GM23338 (cell line): ENCODE measurements around the gene ARMC5. TPM values are rescaled to one million over a fixed set of nuclear protein-coding genes. Genes with fewer than 3 reads are reported as not detected.

ENCODE experiments used
- CREB1 ChIP-seq: fragments of 250-450 bp; sonication (Bioruptor Pico); IDR thresholded peaks from 2 replicates; pipeline ENCODE4 v1.5.0; 2020; ENCODE audit warnings: low read depth, mild to moderate bottlenecking, moderate library complexity
- EZH2phosphoT487 ChIP-seq: fragments of 200-600 bp; sonication (generic); IDR thresholded peaks from one replicate; pipeline ENCODE4 v1.8.1; 2018; ENCODE audit warnings: antibody characterized with exemption; ENCODE audit not compliant: unreplicated experiment
- JUNB ChIP-seq: IDR thresholded peaks from one replicate; pipeline ENCODE4 v1.6.1; 2016; ENCODE audit warnings: antibody characterized with exemption; ENCODE audit not compliant: unreplicated experiment
- NANOG ChIP-seq: IDR thresholded peaks from 2 replicates; pipeline ENCODE4 v1.6.1; 2016; ENCODE audit warnings: antibody characterized with exemption, borderline replicate concordance
- POLR2AphosphoS5 ChIP-seq: IDR thresholded peaks from 2 replicates; pipeline ENCODE4 v1.6.1; 2016; ENCODE audit warnings: antibody characterized with exemption, low read depth
- STAT1 ChIP-seq: IDR thresholded peaks from one replicate; pipeline ENCODE4 v1.6.1; 2016; ENCODE audit warnings: antibody characterized with exemption; ENCODE audit not compliant: unreplicated experiment
- ZNF114 ChIP-seq: fragments of 250-450 bp; sonication (Bioruptor Pico); IDR thresholded peaks from 2 replicates; pipeline ENCODE4 v1.5.0; 2020; ENCODE audit warnings: mild to moderate bottlenecking, moderate library complexity
- ZNF462 ChIP-seq: fragments of 250-450 bp; sonication (Bioruptor Pico); IDR thresholded peaks from 2 replicates; pipeline ENCODE4 v1.5.0; 2020; ENCODE audit warnings: mild to moderate bottlenecking, moderate library complexity
- polyA plus RNA-seq: library from polyadenylated mRNA; unstranded; fragments of >200 nt; fragmentation: Nextera tagmentation; extraction: Ambion mirVana; gene quantifications from 2 replicates; pipeline ENCODE4 v1.2.1, GENCODE V29; 2016
- total RNA-seq: library from RNA; depleted of rRNA; stranded (reverse); fragments of >200 nt; shearing (Covaris generic); gene quantifications from 2 replicates; pipeline ENCODE4 v1.2.3, GENCODE V29; 2014
- TF ChIP-seq, protein P1 (sequence below), 2 experiments: fragments of 200-600 bp in 1 of 2; sonication (generic) in 1 of 2; conservative IDR thresholded peaks; 2 replicates each; pipeline versions ENCODE4 v1.5.1 to v1.6.1; 2016 to 2017; ENCODE audit warnings: antibody characterized with exemption in 2 of 2, low read depth in 2 of 2, mild to moderate bottlenecking in 2 of 2, moderate library complexity in 1 of 2
- TF ChIP-seq, protein P2 (sequence below): IDR thresholded peaks from 2 replicates; pipeline ENCODE4 v1.6.1; 2016; ENCODE audit warnings: antibody characterized with exemption

Gene ARMC5
- total and polyA plus RNA-seq, 2 experiments from 2014 or later, result 5.9 to 11.3 TPM

DNA sequence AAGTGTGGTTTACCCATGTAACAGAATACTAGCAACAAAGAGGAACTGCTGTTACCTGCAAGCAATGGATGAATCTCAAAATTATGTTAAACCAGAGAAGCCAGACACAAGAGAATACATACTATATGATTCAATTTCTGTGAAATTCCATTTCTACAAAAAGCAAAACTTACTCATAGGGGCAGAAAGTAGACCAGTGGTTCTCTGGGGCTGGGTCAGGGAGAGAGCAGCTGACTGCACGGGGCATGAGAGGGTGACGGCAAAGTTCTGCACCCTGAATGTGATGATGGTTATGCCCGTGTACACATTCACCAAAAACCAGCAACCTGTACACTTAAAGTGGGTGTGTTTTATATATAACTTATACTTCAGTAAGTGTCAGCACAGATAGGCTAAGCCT, 19.8 kb upstream of the ARMC5 start (continued):
- TF ChIP-seq ZNF462 (no peak), POLR2AphosphoS5 (no peak), ZNF114 (CRISPR knock-in tag) (no peak), EZH2phosphoT487 (no peak), JUNB (no peak), CREB1 (CRISPR knock-in tag) (no peak), STAT1 (no peak), NANOG (no peak)
- TF ChIP-seq, protein P1, sequence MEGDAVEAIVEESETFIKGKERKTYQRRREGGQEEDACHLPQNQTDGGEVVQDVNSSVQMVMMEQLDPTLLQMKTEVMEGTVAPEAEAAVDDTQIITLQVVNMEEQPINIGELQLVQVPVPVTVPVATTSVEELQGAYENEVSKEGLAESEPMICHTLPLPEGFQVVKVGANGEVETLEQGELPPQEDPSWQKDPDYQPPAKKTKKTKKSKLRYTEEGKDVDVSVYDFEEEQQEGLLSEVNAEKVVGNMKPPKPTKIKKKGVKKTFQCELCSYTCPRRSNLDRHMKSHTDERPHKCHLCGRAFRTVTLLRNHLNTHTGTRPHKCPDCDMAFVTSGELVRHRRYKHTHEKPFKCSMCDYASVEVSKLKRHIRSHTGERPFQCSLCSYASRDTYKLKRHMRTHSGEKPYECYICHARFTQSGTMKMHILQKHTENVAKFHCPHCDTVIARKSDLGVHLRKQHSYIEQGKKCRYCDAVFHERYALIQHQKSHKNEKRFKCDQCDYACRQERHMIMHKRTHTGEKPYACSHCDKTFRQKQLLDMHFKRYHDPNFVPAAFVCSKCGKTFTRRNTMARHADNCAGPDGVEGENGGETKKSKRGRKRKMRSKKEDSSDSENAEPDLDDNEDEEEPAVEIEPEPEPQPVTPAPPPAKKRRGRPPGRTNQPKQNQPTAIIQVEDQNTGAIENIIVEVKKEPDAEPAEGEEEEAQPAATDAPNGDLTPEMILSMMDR (conservative IDR thresholded peaks at IDR 0.05; ENCODE audit: low read depth in 2 of 2), result no peak
- TF ChIP-seq, protein P2, sequence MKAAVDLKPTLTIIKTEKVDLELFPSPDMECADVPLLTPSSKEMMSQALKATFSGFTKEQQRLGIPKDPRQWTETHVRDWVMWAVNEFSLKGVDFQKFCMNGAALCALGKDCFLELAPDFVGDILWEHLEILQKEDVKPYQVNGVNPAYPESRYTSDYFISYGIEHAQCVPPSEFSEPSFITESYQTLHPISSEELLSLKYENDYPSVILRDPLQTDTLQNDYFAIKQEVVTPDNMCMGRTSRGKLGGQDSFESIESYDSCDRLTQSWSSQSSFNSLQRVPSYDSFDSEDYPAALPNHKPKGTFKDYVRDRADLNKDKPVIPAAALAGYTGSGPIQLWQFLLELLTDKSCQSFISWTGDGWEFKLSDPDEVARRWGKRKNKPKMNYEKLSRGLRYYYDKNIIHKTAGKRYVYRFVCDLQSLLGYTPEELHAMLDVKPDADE, result no peak
